ENCODE results near the gene ALX3.

ALX3 gene

GRCh38 chr1:110098222-110099026 is 28.0 kb upstream of the ALX3 start:
- no peak for TF ChIP-seq CTCF (conservative IDR thresholded peaks at IDR 0.05; ENCODE audit: low read length)
- H3K4me3 ChIP-seq (ENCODE audit: low read length), result no peak overlapping the region
- DNase-seq (ENCODE audit: low read depth), result no peak

GRCh38 chr1:110097507-110098221 is 27.2 kb upstream of the ALX3 start:
- DNase-seq (ENCODE audit: low read depth), result no peak

GRCh38 chr1:110094931-110095654 is 24.6 kb upstream of the ALX3 start:
- DNase-seq (ENCODE audit: low read depth), result no peak
- H3K4me3 ChIP-seq (ENCODE audit: low read length), result no peak overlapping the region
- TF ChIP-seq CTCF (conservative IDR thresholded peaks at IDR 0.05; ENCODE audit: low read length), result no peak

More at GRCh38 chr1:110097507-110098221, 27.2 kb upstream of the ALX3 start:
- TF ChIP-seq CTCF (conservative IDR thresholded peaks at IDR 0.05; ENCODE audit: low read length), result no peak
- no peak overlapping the region for H3K4me3 ChIP-seq (ENCODE audit: low read length)

GRCh38 chr1:110092991-110093390 is 22.5 kb upstream of the ALX3 start:
- no peak for TF ChIP-seq CTCF (conservative IDR thresholded peaks at IDR 0.05; ENCODE audit: low read length)
- no peak for DNase-seq (ENCODE audit: low read depth)
- no peak overlapping the region for H3K4me3 ChIP-seq (ENCODE audit: low read length)

- TF ChIP-seq CTCF (conservative IDR thresholded peaks at IDR 0.05; ENCODE audit: low read length), result no peak
- no peak overlapping the region for H3K4me3 ChIP-seq (ENCODE audit: low read length)
- DNase-seq (ENCODE audit: low read depth), result peak; percentile 50
Observed at GRCh38 chr1:110091791-110092190, 21.3 kb upstream of the ALX3 start.

- H3K4me3 ChIP-seq (ENCODE audit: low read length), result no peak overlapping the region
- DNase-seq (ENCODE audit: low read depth), result no peak
- no peak for TF ChIP-seq CTCF (conservative IDR thresholded peaks at IDR 0.05; ENCODE audit: low read length)
Observed at GRCh38 chr1:110091381-110091780, 20.9 kb upstream of the ALX3 start.

All from AG10803 (cell line).